A549 (cell line): ENCODE data around the gene HYPK. TPM values are rescaled to one million over a fixed set of nuclear protein-coding genes. Genes with fewer than 3 reads are reported as not detected.
A peak's percentile ranks its signal among the peaks of the same experiment; 100 is the strongest.

Experiments used
- ATAC-seq, 2 experiments: fragments of 200-7000 bp in 1 of 2; fragments of >200 bp in 1 of 2; cut with Nextera tagmentation in 1 of 2; cut with Tn5 transposase in 1 of 2; 3 replicates each; pipeline versions ENCODE4 v1.8.0 to v1.9.1; 2018 to 2020; ENCODE audit warnings: mild to moderate bottlenecking in 1 of 2, moderate library complexity in 1 of 2
- CTCF ChIA-PET: fragments of 300-600 bp; sonication (Branson Sonifier 250); formaldehyde crosslinking; extraction: SDS; loops from one replicate; lab custom pipeline; 2021; ENCODE audit warnings: antibody characterized with exemption, inconsistent platforms; lab: Yijun Ruan, JAX
- POLR2A ChIA-PET: fragments of 350-600 bp; formaldehyde crosslinking; extraction: SDS; loops from one replicate; lab custom pipeline; 2021; ENCODE audit warnings: antibody characterized with exemption, inconsistent platforms; lab: Yijun Ruan, JAX
- DNase-seq, 2 experiments: peaks; one replicate each; pipeline versions ENCODE4 v3.0.0 to v3.0.0-alpha.2; 2011 to 2016; ENCODE audit warnings: low read depth in 1 of 2, low spot score in 1 of 2
- FAIRE-seq: peaks from 2 replicates; lab custom pipeline; 2011; peaks lifted over from hg19 to GRCh38; lab: Jason Lieb, UNC
- H3K27ac ChIP-seq, 2 experiments: fragments of >200 bp; sonication (Bioruptor Twin); formaldehyde crosslinking; 3 replicates each; pipeline ENCODE4 v1.5.1; 2016 to 2017
- H3K4me1 ChIP-seq: fragments of >200 bp; sonication (Bioruptor Twin); formaldehyde crosslinking; 3 replicates; pipeline ENCODE4 v1.6.1; 2016
- H3K4me2 ChIP-seq: fragments of >200 bp; sonication (Bioruptor Twin); formaldehyde crosslinking; 3 replicates; pipeline ENCODE4 v1.6.1; 2016
- H3K4me3 ChIP-seq: fragments of >200 bp; sonication (Bioruptor Twin); formaldehyde crosslinking; 3 replicates; pipeline ENCODE4 v1.5.1; 2016
- H3K9me3 ChIP-seq: fragments of >200 bp; sonication (Bioruptor Twin); formaldehyde crosslinking; 3 replicates; pipeline ENCODE4 v1.6.1; 2016
- ATOH8 ChIP-seq: fragments of 250-450 bp; sonication (Bioruptor Pico); IDR thresholded peaks from 2 replicates; pipeline ENCODE4 v1.5.0; 2020; ENCODE audit warnings: low read depth, mild to moderate bottlenecking, moderate library complexity
- BHLHE40 ChIP-seq: IDR thresholded peaks from 2 replicates; pipeline ENCODE4 v1.6.1; 2012; ENCODE audit warnings: low read depth, low read length, inconsistent platforms
- CTCF ChIP-seq: fragments of >200 bp; sonication (Bioruptor Twin); formaldehyde crosslinking; IDR thresholded peaks from 3 replicates; pipeline ENCODE4 v1.5.1; 2016
- EHF ChIP-seq: fragments of 250-450 bp; sonication (Bioruptor Pico); IDR thresholded peaks from 2 replicates; pipeline ENCODE4 v1.5.0; 2020; ENCODE audit warnings: mild to moderate bottlenecking
- EHMT2 ChIP-seq: fragments of 200-600 bp; sonication (generic); IDR thresholded peaks from 2 replicates; pipeline ENCODE4 v1.6.1; 2016; ENCODE audit warnings: antibody characterized with exemption, low read depth, mild to moderate bottlenecking, moderate library complexity
- ELK1 ChIP-seq: fragments of 150-350 bp; IDR thresholded peaks from 2 replicates; pipeline ENCODE4 v1.6.1; 2014; ENCODE audit warnings: low read depth, mild to moderate bottlenecking, low read length
- EP300 ChIP-seq, 2 experiments: fragments of >200 bp; sonication (Bioruptor Twin); formaldehyde crosslinking; IDR thresholded peaks; 2 replicates in 1 of 2; 3 replicates in 1 of 2; pipeline ENCODE4 v1.6.1; 2016 to 2017
- ESRRA ChIP-seq: fragments of 150-350 bp; IDR thresholded peaks from 2 replicates; pipeline ENCODE4 v1.6.1; 2014; ENCODE audit warnings: mild to moderate bottlenecking, low read length, borderline replicate concordance
- FOSB ChIP-seq: fragments of 250-450 bp; sonication (Bioruptor Pico); IDR thresholded peaks from 2 replicates; pipeline ENCODE4 v1.5.0; 2020; ENCODE audit warnings: mild to moderate bottlenecking, moderate library complexity
- HOXB13 ChIP-seq: fragments of 250-450 bp; sonication (Bioruptor Pico); IDR thresholded peaks from 2 replicates; pipeline ENCODE4 v1.5.0; 2020; ENCODE audit warnings: low read depth, mild to moderate bottlenecking, moderate library complexity
- JUNB ChIP-seq: fragments of >200 bp; sonication (Bioruptor Twin); formaldehyde crosslinking; IDR thresholded peaks from 2 replicates; pipeline ENCODE4 v1.6.1; 2016
- KDM1A ChIP-seq: fragments of 200-600 bp; sonication (generic); IDR thresholded peaks from 2 replicates; pipeline ENCODE4 v1.6.1; 2016; ENCODE audit warnings: low read depth, mild to moderate bottlenecking
- NPAS2 ChIP-seq: fragments of 250-450 bp; sonication (Bioruptor Pico); IDR thresholded peaks from 2 replicates; pipeline ENCODE4 v1.8.0; 2022; ENCODE audit warnings: mild to moderate bottlenecking, moderate library complexity, borderline replicate concordance
- PBX3 ChIP-seq: IDR thresholded peaks from 2 replicates; pipeline ENCODE4 v1.6.1; 2012
- PHF8 ChIP-seq: fragments of 200-600 bp; sonication (generic); IDR thresholded peaks from 2 replicates; pipeline ENCODE4 v1.6.1; 2016; ENCODE audit warnings: low read depth, mild to moderate bottlenecking, antibody characterized with exemption, moderate library complexity, borderline replicate concordance
- POLR2AphosphoS2 ChIP-seq: conservative IDR thresholded peaks from 2 replicates; pipeline ENCODE4 v1.6.1; 2012; ENCODE audit warnings: low read length, improper control_type of control experiment, inconsistent platforms
- RAD21 ChIP-seq, 2 experiments: fragments of >200 bp in 1 of 2; sonication (Bioruptor Twin) in 1 of 2; formaldehyde crosslinking in 1 of 2; IDR thresholded peaks in 1 of 2; conservative IDR thresholded peaks in 1 of 2; 2 replicates in 1 of 2; 3 replicates in 1 of 2; pipeline ENCODE4 v1.6.1; 2012 to 2018; ENCODE audit warnings: inconsistent platforms in 1 of 2
- SMC3 ChIP-seq: fragments of >200 bp; sonication (Bioruptor Twin); formaldehyde crosslinking; IDR thresholded peaks from 3 replicates; pipeline ENCODE4 v1.6.1; 2018; ENCODE audit warnings: inconsistent platforms
- SREBF2 ChIP-seq: fragments of 450-650 bp; IDR thresholded peaks from 2 replicates; pipeline ENCODE4 v1.6.1; 2014; ENCODE audit warnings: mild to moderate bottlenecking, moderate library complexity
- ZFP36 ChIP-seq: fragments of 450-650 bp; IDR thresholded peaks from 2 replicates; pipeline ENCODE4 v1.6.1; 2014; ENCODE audit warnings: borderline replicate concordance; ENCODE audit not compliant: partially characterized antibody
- WGBS: methylation state at CpG from one replicate; pipeline ENCODE4 v1.1.6; 2017; ENCODE audit errors: missing lambda C conversion rate; 5-methylcytosine and 5-hydroxymethylcytosine counted together
- polyA plus RNA-seq, 4 experiments: library from polyadenylated mRNA; depleted of rRNA in 3 of 4; stranded (reverse); fragments of >200 nt; fragmentation: RNase III in 1 of 4; extraction: RNeasy Plus Mini Kit Qiagen cat#74134 plus additional on column Dnase treatment in 1 of 4; gene quantifications; 2 replicates in 3 of 4; 3 replicates in 1 of 4; pipeline ENCODE4 v1.2.3, GENCODE V29; 2011 to 2017

Gene HYPK
- polyA plus RNA-seq, 2 of the 4 experiments (the other 2 are of a cell fraction): 21.0 to 66.5 TPM

- Histone ChIP-seq H3K4me3 (no peak overlapping the region), H3K27ac (no peak overlapping the region), H3K4me2 (no peak overlapping the region), H3K9me3 (no peaks in the 10 kb centered on the region), H3K4me1 (no peaks in the 10 kb centered on the region)
- ATAC-seq (peak; percentile 67 to 79; a peak in 4 of 6 replicates), FAIRE-seq (no peak), DNase-seq (peak; percentile 28 to 39)
- ChIA-PET CTCF (interaction anchor here (0.7 to 2.3 kb wide), 6 partner anchors 10 to 328 kb away, joined by 3 to 11 read pairs (median 5); no protein-coding TSS in a partner anchor), POLR2A (no interaction called here)
- 60% methylated on average over 5 of the region's 5 CpGs for WGBS
- TF ChIP-seq SMC3 (peak; percentile 18; the same call in 1 of the 3 replicates), CTCF (peak; percentile 55), ESRRA (no peak), KDM1A (no peak), RAD21 (conservative IDR thresholded peaks at IDR 0.05 in 1 of 2, IDR thresholded peaks at IDR 0.05 in 1 of 2) (peak in 1 of 2 experiments; percentile 26; a peak in 2 of 5 replicates)
Observed at GRCh38 chr15:43769584-43770228, 30.7 kb upstream of the HYPK start.

- FAIRE-seq: no peak
- H3K27ac ChIP-seq: no peak overlapping the region
- no peak for DNase-seq
- CTCF ChIA-PET: interaction anchor here (1.0 to 2.3 kb wide), 4 partner anchors 12 to 22 kb away, joined by 3 to 11 read pairs (median 4); no protein-coding TSS in a partner anchor
- H3K4me2 ChIP-seq: no peak overlapping the region
- no peak for ATAC-seq
- 0 out of 3 replicates have a peak, but pooled peaks cover 5% of the 10 kb centered on the region for H3K4me1 ChIP-seq
- POLR2A ChIA-PET: no interaction called here
- WGBS: 69% methylated on average over 2 of the region's 2 CpGs
- no peak overlapping the region for H3K4me3 ChIP-seq
- no peaks in the 10 kb centered on the region for H3K9me3 ChIP-seq
- no peak for TF ChIP-seq FOSB
- TF ChIP-seq ELK1: no peak
- no peak for TF ChIP-seq HOXB13 (CRISPR knock-in tag)
- TF ChIP-seq POLR2AphosphoS2: no peak
- TF ChIP-seq PBX3: no peak
- no peak for TF ChIP-seq BHLHE40
- TF ChIP-seq PHF8: no peak
- no peak for TF ChIP-seq NPAS2 (CRISPR knock-in tag)
- no peak for TF ChIP-seq ATOH8 (CRISPR knock-in tag)
- TF ChIP-seq EP300 (IDR thresholded peaks at IDR 0.05): no peak
- TF ChIP-seq RAD21 (conservative IDR thresholded peaks at IDR 0.05 in 1 of 2, IDR thresholded peaks at IDR 0.05 in 1 of 2): no peak
- no peak for TF ChIP-seq ZFP36
- no peak for TF ChIP-seq KDM1A
- TF ChIP-seq JUNB: no peak
- TF ChIP-seq EHF (CRISPR knock-in tag): no peak
- TF ChIP-seq EHMT2: no peak
- no peak for TF ChIP-seq SREBF2
- TF ChIP-seq, all 56 proteins: peak for 0
Observed at GRCh38 chr15:43771816-43772215, 28.6 kb upstream of the HYPK start.
